Trophoblast cell (in vitro differentiated cells and primary cell): Measurements from ENCODE around the gene DARS2.
"Not testable (repeated sequence)": the region's sequence is repeated elsewhere in the genome, so short reads cannot be mapped to it uniquely, and the experiment has no call there.

Source experiments
- DNase-seq, 2 donors: peaks; one replicate each; pipeline ENCODE4 v3.0.0-alpha.2; 2016
- H2AFZ ChIP-seq: 2 replicates; pipeline ENCODE4 v1.6.1; 2013; ENCODE audit warnings: low read length, moderate library complexity, mild to moderate bottlenecking; ENCODE audit not compliant: insufficient read depth, poor library complexity
- H2AK5ac ChIP-seq: 2 replicates; pipeline ENCODE4 v1.6.1; 2013; ENCODE audit warnings: mild to moderate bottlenecking, low read length
- H2BK120ac ChIP-seq: 2 replicates; pipeline ENCODE4 v1.6.1; 2013; ENCODE audit warnings: low read length, mild to moderate bottlenecking, moderate library complexity; ENCODE audit not compliant: insufficient read depth, poor library complexity
- H2BK12ac ChIP-seq: 2 replicates; pipeline ENCODE4 v1.6.1; 2013; ENCODE audit warnings: mild to moderate bottlenecking, low read length, moderate library complexity
- H2BK5ac ChIP-seq: 2 replicates; pipeline ENCODE4 v1.6.1; 2013; ENCODE audit warnings: low read length, low read depth, moderate library complexity, mild to moderate bottlenecking; ENCODE audit not compliant: poor library complexity
- H3K14ac ChIP-seq: 2 replicates; pipeline ENCODE4 v1.6.1; 2013; ENCODE audit warnings: mild to moderate bottlenecking, low read length
- H3K18ac ChIP-seq: 2 replicates; pipeline ENCODE4 v1.6.1; 2013; ENCODE audit warnings: mild to moderate bottlenecking, low read length
- H3K23ac ChIP-seq: 2 replicates; pipeline ENCODE4 v1.6.1; 2013; ENCODE audit warnings: low read length
- H3K27ac ChIP-seq: 2 replicates; pipeline ENCODE4 v1.5.1; 2013; ENCODE audit warnings: low read depth, mild to moderate bottlenecking, inconsistent platforms, low read length, moderate library complexity
- H3K27me3 ChIP-seq: 2 replicates; pipeline ENCODE4 v1.6.1; 2013; ENCODE audit warnings: inconsistent platforms, mild to moderate bottlenecking, low read length, moderate library complexity; ENCODE audit not compliant: insufficient read depth
- H3K36me3 ChIP-seq, 2 experiments: 1 replicate in 1 of 2; 2 replicates in 1 of 2; pipeline ENCODE4 v1.6.1; 2013; ENCODE audit warnings: low read length in 2 of 2, mild to moderate bottlenecking in 2 of 2, moderate library complexity in 1 of 2; ENCODE audit not compliant: insufficient read depth in 2 of 2, control insufficient read depth in 1 of 2
- H3K4ac ChIP-seq: 2 replicates; pipeline ENCODE4 v1.6.1; 2013; ENCODE audit warnings: low read depth, mild to moderate bottlenecking, low read length, moderate library complexity
- H3K4me1 ChIP-seq, 2 experiments: 1 replicate in 1 of 2; 2 replicates in 1 of 2; pipeline ENCODE4 v1.6.1; 2013; ENCODE audit warnings: low read length in 2 of 2, mild to moderate bottlenecking in 2 of 2, moderate library complexity in 1 of 2; ENCODE audit not compliant: insufficient read depth in 2 of 2, control insufficient read depth in 1 of 2
- H3K4me2 ChIP-seq: 2 replicates; pipeline ENCODE4 v1.6.1; 2013; ENCODE audit warnings: inconsistent platforms, mild to moderate bottlenecking, low read length, moderate library complexity
- H3K4me3 ChIP-seq: 2 replicates; pipeline ENCODE4 v1.5.1; 2013; ENCODE audit warnings: mild to moderate bottlenecking, low read depth, low read length, inconsistent platforms
- H3K79me1 ChIP-seq: one replicate; pipeline ENCODE4 v1.6.1; 2013; ENCODE audit warnings: low read length
- H3K79me2 ChIP-seq: 2 replicates; pipeline ENCODE4 v1.6.1; 2013; ENCODE audit warnings: low read length, mild to moderate bottlenecking; ENCODE audit not compliant: control insufficient read depth, insufficient read depth, poor library complexity
- H3K9ac ChIP-seq: 2 replicates; pipeline ENCODE4 v1.6.1; 2013; ENCODE audit warnings: mild to moderate bottlenecking, low read length
- H3K9me3 ChIP-seq: 2 replicates; pipeline ENCODE4 v1.6.1; 2013; ENCODE audit warnings: low read depth, mild to moderate bottlenecking, control low read depth, inconsistent platforms, low read length; ENCODE audit not compliant: insufficient read depth
- H4K12ac ChIP-seq: 2 replicates; pipeline ENCODE4 v1.6.1; 2013; ENCODE audit warnings: low read depth, mild to moderate bottlenecking, low read length, moderate library complexity
- H4K8ac ChIP-seq: 2 replicates; pipeline ENCODE4 v1.6.1; 2013; ENCODE audit warnings: low read depth, mild to moderate bottlenecking, low read length, moderate library complexity
- H4K91ac ChIP-seq: one replicate; pipeline ENCODE4 v1.6.1; 2013; ENCODE audit warnings: low read depth, mild to moderate bottlenecking, low read length, moderate library complexity
- WGBS: extraction: QIAGEN DNeasy Blood & Tissue Kit; methylation state at CpG from one replicate; pipeline ENCODE4 v1.1.7; 2013; ENCODE audit warnings: missing lambda C conversion rate; ENCODE audit not compliant: insufficient read length, insufficient coverage; ENCODE audit errors: extremely low coverage; 5-methylcytosine and 5-hydroxymethylcytosine counted together

The DARS2 gene

DNA sequence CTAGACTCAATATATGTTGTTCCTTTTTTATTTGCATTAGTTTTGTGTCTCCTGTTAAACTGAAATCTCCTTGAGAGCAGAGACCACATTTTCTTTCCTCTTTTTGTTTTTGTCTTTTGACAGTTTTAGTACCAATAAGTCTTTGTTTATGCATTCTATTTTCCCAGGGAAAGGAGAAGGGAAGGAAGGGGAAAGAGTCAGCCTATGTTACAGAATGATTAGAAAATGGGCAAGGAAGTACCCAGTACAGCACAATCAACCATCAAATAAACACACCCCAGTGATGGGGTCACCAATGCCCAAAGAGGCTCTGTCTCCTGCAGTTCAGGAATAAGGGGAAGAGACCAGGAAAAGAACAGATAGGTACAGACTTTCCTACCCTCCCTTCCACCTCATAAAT is 53.8 kb downstream of the DARS2 start:
- Histone ChIP-seq H3K18ac (no peak overlapping the region), H2BK12ac (no peak overlapping the region), H3K36me3 (peaks cover 3 to 7% of the 10 kb centered on the region in 2 experiments), H2AK5ac (no peak overlapping the region), H3K79me1 (no peaks in the 10 kb centered on the region), H2AFZ (no peak overlapping the region), H4K91ac (no peak overlapping the region), H3K27ac (no peak overlapping the region), H2BK5ac (no peak overlapping the region), H4K12ac (no peak overlapping the region), H3K9me3 (no peaks in the 10 kb centered on the region), H3K23ac (no peak overlapping the region), H3K27me3 (no peaks in the 10 kb centered on the region), H3K14ac (no peak overlapping the region), H3K4me2 (no peak overlapping the region), H3K79me2 (no peaks in the 10 kb centered on the region), H4K8ac (no peak overlapping the region), H3K9ac (no peak overlapping the region), H3K4me1 (no peaks in the 10 kb centered on the region), H3K4ac (no peak overlapping the region), H3K4me3 (no peak overlapping the region), H2BK120ac (no peak overlapping the region)
- no peak for DNase-seq

DNA sequence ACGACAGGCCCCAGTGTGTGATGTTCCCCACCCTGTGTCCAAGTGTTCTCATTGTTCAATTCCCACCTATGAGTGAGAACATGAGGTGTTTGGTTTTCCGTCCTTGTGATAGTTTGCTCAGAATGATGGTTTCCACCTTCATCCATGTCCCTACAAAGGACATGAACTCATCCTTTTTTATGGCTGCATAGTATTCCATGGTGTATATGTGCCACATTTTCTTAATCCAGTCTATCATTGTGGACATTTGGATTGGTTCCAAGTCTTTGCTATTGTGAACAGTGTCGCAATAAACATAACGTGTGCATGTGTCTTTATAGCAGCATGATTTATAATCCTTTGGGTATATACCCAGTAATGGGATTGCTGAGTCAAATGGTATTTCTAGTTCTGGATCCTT is 56.6 kb downstream of the DARS2 start:
- DNase-seq, H3K27me3 ChIP-seq, H3K79me1 ChIP-seq, H3K23ac ChIP-seq, H3K4ac ChIP-seq, H3K18ac ChIP-seq, H2BK12ac ChIP-seq, H3K9me3 ChIP-seq, H3K4me1 ChIP-seq, H3K27ac ChIP-seq, H4K12ac ChIP-seq, H2BK120ac ChIP-seq, H3K9ac ChIP-seq, H2BK5ac ChIP-seq, H3K4me3 ChIP-seq, H3K4me2 ChIP-seq, H2AK5ac ChIP-seq, H3K36me3 ChIP-seq, H3K79me2 ChIP-seq, H2AFZ ChIP-seq, H4K91ac ChIP-seq, H4K8ac ChIP-seq, H3K14ac ChIP-seq: not testable (repeated sequence)
- WGBS = no CpG with 5 or more reads among the region's 4 CpGs

DNA sequence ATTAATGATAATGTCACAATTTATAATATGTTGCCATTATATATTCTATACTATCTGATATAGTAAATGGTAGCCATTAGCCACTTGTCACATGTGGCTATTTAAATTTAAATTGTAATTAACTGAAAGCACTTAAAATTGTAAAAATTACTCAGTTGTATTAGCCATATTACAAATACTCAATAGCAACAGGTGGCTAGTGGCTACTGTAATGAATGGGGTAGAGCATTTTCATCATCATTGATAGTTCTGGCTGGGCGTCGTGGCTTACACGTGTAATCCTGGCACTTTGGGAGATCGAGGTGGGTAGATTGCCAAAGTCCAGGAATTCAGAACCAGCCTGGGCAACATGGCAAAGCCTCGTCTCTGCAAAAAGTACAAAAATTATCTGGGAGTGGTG is 60.2 kb downstream of the DARS2 start:
- no peak overlapping the region for H2BK5ac ChIP-seq
- H3K4ac ChIP-seq = no peak overlapping the region
- no peak overlapping the region for H4K12ac ChIP-seq
- H3K18ac ChIP-seq = no peak overlapping the region
- peaks cover 7 to 8% of the 10 kb centered on the region in 2 experiments for H3K36me3 ChIP-seq
- H4K91ac ChIP-seq = no peak overlapping the region
- H2AFZ ChIP-seq = no peak overlapping the region
- H3K4me3 ChIP-seq = no peak overlapping the region
- H3K14ac ChIP-seq = no peak overlapping the region
- no peak overlapping the region for H2BK12ac ChIP-seq
- H3K9ac ChIP-seq = no peak overlapping the region
- no peak overlapping the region for H4K8ac ChIP-seq
- no peaks in the 10 kb centered on the region for H3K79me1 ChIP-seq
- WGBS = no CpG with 5 or more reads among the region's 5 CpGs
- no peak overlapping the region for H3K4me2 ChIP-seq
- no peaks in the 10 kb centered on the region for H3K4me1 ChIP-seq
- no peak overlapping the region for H2BK120ac ChIP-seq
- no peak for DNase-seq
- no peak overlapping the region for H2AK5ac ChIP-seq
- no peak overlapping the region for H3K27ac ChIP-seq
- H3K27me3 ChIP-seq = no peaks in the 10 kb centered on the region
- H3K79me2 ChIP-seq = no peaks in the 10 kb centered on the region
- no peaks in the 10 kb centered on the region for H3K9me3 ChIP-seq
- H3K23ac ChIP-seq = no peak overlapping the region

DNA sequence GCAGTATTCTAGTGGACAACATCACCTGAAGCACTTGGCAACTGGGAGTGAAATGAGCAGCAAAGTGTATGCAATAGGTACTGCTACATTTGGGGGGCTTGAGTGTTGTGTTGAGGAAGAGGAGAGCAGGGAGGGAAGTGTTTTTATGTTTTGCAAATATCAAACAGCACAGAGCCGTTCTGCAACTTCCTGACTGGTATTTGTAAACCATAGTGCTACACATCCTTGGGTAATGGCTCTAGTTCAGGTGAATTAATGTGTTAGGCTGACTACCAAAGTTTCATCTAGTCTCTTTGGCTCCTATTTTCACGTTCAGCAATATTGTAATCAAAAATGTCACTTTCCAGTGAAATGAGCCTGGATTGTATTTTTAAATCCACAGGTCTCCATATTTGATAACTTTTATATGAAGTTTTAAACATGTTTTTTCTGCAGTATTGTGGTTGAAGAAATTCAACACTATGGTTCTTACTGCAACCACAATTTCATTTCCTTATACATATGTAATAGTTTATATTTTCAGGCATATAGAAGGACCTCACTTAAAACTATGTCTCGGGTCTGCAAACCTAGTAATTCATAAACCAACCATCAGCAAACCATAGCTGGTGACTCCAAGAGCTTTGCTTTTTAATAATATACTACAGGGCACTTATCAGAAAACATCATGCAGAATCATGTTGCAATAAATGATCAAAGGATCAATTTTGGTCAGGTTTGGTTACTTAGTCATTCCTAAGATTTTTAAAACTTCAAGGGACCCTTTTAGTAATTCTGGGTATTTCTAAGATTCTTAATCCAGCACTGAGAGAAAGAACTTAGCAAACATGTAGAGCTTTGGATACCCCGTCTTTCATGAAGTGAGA is 62.5 kb downstream of the DARS2 start:
- Histone ChIP-seq H3K79me1 (no peaks in the 10 kb centered on the region), H2BK120ac (no peak overlapping the region)
- no CpG with 5 or more reads among the region's 4 CpGs for WGBS

More for the DNA sequence above, 62.5 kb downstream of the DARS2 start:
- Histone ChIP-seq H3K4me3 (no peak overlapping the region), H3K36me3 (peaks cover 7 to 8% of the 10 kb centered on the region in 2 experiments), H3K4me2 (no peak overlapping the region), H3K23ac (no peak overlapping the region), H4K12ac (no peak overlapping the region), H3K27me3 (no peaks in the 10 kb centered on the region), H3K18ac (no peak overlapping the region), H3K79me2 (no peaks in the 10 kb centered on the region), H4K8ac (no peak overlapping the region), H3K14ac (no peak overlapping the region), H3K9ac (no peak overlapping the region), H3K27ac (no peak overlapping the region), H2AFZ (no peak overlapping the region), H2BK5ac (no peak overlapping the region), H3K4me1 (no peaks in the 10 kb centered on the region), H4K91ac (no peak overlapping the region), H3K4ac (no peak overlapping the region), H2AK5ac (no peak overlapping the region), H2BK12ac (no peak overlapping the region), H3K9me3 (no peaks in the 10 kb centered on the region)
- no peak for DNase-seq
